ENCODE measurements around the gene DISC1.

Gene DISC1

GRCh38 chr1:231972111-231972445 lies 345.5 kb downstream of the DISC1 start:
- peak; percentile 81 for DNase-seq

DNA sequence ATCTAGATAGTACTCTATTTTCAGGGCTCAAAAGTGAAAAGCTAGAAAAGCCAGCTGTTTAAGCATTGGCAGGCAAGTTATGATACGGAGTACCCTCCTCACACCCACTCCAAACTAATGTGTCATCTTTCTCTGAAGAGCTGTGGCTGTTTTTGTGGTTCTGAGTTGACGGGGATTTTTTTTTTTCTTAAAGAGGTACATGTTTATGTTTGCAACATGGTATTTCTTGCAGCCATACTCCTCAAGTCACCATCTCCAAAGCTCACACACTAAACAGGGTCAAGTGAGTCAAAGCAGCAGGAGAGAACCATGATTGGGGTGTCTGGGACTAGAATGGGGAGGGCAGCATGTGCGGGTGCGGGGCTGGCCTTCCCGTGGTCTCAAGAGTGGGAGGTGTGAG lies 347.2 kb downstream of the DISC1 start:
- DNase-seq: no peak

DNA sequence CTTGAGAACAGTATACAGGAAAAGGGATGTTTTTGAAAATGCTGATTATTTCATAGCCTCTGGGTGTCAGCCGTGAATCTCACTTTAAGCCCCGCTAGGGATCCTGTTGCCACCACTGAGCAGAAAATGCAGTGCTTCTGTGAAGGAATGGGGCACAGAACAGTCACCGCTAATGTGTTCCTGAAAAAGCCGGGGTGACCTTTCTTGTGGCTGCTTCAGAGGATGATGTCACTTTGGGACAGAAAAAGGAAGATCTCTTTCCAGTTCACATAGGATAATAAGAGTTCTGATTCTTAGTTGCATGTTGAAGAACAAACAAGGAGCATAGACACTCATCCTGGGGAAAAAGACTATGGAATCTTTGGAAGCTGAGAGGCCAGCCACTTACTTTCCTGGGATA lies 349.6 kb downstream of the DISC1 start:
- no peak for DNase-seq

DNA sequence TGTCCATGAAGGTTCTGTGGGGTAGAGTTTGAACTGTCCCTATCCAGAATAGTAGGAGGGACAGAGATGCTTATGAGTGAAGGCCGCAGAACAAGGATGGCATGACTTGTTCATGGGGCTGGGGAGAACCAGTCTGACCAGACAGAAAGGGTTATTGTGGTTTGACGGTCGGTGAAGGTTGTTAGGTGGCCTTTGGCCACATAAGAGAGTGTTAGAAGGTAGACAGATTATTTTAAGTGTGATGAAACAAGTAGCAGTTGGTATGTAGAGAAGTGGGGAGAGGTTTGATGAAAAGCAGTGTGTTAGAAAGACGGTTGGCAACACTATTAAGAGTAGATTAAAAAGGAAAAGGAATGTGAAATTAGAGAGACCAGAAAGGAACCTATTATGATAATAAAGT lies 355.1 kb downstream of the DISC1 start:
- no peak for DNase-seq

- no peak for DNase-seq
These were observed 356.4 kb downstream of the DISC1 start for GRCh38 chr1:231982871-231983587.

DNA sequence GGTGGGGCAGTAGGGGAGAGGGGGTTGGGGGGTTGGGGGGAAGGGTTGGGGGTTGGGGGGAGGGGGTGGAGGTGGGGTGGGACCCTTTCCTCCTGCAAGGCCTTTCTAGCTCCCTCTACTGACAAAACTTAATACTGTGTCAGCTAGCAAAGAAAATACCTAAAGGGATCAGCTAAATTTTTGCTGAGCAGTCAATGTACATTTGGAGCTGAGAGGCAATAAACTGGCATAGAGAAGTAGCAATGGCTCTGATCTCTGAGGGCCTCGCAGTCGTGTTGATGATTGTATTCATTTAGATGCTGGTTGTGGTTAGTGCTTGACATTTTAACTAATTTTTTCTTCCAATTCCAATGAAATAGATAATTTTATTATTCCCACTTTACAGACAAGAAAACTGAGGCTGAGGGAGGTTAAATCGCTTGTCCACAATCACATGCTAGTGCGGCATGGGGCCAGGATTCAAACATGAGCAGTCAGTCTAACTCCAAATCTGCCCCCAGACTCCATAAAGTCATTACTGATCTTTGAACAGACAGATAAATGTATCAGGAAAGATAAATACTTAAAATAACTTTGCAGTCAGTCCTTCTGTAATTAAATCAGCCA lies 357.1 kb downstream of the DISC1 start:
- DNase-seq: no peak

DNA sequence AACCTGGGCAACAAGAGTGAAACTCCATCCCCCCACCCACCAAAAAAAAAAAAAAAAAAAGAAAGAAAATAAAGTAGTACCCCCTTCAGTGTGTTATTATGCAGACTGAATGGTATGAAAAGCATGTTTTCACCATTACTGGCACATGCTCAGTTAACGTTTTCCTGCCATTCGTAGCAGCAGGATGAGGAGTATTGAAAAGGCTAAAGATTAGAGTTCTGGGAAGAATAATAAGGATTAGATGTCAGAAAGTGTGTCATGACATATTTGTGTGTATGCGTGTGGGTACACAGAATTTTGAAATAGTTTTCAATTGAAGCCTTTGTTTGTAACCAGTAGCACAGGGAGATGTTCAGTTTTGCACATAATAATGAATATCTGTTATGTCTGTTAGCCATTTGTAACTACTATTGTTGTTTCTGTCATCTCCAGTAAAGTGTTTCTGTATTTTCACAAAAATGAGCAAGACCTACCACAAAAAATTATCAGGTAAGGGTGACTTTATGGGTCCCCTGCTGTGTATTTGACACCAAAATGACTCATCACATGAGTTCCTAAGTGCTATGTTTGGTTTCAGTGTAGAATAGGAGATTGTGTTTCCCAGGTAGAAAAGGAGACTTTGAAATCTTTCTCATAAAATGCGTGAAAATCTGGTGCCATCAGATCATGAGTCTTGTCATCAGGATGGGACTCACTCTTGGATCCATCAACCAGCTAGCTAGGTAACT lies 358.9 kb downstream of the DISC1 start:
- DNase-seq: no peak

GRCh38 chr1:231986631-231987336 lies 360.2 kb downstream of the DISC1 start:
- DNase-seq: no peak

- DNase-seq: no peak
These were observed 363.8 kb downstream of the DISC1 start for GRCh38 chr1:231990388-231990787.

DNA sequence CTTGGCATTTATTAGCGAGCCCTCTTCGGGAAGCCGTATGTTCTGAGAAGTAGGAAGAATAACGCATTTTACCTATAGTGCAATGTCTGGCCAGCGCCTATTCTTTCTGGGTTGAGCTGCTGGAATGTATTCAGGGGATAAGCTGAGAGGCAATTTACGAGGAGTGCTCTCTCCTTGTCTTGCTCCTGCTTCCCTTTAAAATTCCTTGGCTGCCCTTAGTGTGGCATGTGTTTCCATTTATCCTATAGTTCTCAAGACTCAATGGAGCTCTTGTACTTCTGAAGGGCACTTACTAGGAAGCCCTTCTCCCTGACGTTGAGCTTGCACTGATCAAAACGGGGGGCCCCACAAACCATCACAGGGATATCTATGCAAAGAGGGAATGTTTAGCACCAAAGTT lies 364.6 kb downstream of the DISC1 start:
- no peak for DNase-seq

DNA sequence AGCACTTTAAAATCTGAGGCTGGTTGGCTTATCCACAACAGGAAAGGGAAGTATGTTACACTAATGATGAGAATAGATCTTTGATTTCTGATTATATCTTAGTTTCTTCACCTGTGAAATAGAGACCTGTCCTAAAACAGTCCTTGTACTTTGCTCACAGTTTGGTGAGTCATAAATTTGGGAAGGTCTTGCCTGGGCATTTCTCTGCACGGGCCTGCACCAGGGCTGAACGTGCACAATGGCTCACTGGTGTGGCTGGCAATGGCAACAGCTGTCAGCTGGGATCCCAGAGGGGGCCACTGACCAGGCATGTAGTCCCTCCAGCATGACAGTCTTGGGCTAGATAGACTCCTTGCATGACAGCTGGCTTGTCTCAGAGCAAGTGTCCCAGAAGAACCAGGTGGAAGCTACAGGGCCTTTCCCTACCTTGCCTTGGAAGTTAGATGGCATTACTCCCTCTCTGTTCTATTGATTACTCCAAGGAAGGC lies 367.4 kb downstream of the DISC1 start:
- no peak for DNase-seq

- no peak for DNase-seq
These were observed 372.2 kb downstream of the DISC1 start for GRCh38 chr1:231998791-231999190.

DNA sequence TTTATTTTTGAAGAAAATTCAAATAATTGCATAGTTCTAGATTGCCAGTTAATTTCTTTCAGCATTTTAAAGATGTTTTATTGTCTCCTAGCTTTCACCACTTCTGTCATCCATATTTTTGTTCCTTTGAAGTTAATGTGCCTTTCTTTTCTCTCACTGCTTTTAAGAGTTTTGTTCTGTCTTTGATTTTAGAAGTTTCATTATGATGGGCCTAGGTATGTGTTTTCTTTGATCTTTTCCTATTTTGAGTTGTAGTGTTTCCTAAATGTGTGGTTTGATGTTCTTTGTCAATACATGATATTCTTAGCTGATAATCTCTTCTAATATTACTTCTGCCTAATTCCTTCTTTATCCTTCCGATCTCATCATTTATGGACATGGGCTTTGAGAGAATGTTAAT lies 378.7 kb downstream of the DISC1 start:
- DNase-seq: no peak

- no peak for DNase-seq
These were observed 383.2 kb downstream of the DISC1 start for GRCh38 chr1:232009741-232010140.

GRCh38 chr1:232011961-232012360 lies 385.4 kb downstream of the DISC1 start:
- DNase-seq: no peak

- no peak for DNase-seq
These were observed 386.3 kb downstream of the DISC1 start for GRCh38 chr1:232012773-232013386.

DNA sequence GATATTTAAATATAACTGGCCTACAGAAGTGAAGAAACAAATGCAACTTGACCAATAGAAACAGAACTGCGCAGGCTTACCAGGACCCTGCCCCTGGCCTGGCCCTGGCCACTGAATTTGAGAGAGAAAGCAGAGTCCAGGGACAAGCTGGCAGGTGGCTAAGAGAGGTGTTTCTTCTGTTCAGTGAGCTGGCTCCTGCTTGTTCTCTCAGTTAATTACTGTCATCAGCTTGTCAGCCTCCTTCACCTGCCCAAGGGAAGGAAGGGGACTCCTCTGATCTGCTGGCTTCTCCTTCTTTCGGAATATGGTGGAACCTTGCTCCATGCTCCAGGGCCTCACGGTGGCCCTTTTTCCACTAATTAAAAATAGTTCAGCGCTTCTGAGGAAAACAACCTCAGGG lies 388.4 kb downstream of the DISC1 start:
- no peak for DNase-seq

- DNase-seq: no peak
These were observed 390.0 kb downstream of the DISC1 start for GRCh38 chr1:232016616-232017015.

GRCh38 chr1:232017057-232017456 lies 390.5 kb downstream of the DISC1 start:
- DNase-seq: no peak

DNA sequence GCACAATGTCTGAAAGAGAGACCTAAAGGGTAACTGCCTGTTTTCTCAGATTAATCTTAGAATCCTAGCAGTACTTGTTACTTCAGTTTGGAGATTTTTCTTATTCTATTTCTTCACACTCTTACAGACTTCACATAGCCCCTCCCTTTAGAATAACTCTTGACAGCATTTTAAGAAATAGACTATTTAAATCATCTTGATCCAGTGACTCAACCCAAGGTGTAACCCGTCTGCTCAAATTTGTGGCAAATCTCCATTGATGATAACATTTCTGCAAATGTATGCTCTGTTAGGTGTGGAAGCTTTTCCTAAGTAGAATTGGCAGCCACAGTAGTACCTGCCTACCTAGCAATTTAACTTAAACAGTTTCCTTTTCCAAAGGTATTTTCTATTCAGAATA lies 391.2 kb downstream of the DISC1 start:
- DNase-seq: no peak

- DNase-seq: no peak
These were observed 391.8 kb downstream of the DISC1 start for GRCh38 chr1:232018231-232019025.

DNA sequence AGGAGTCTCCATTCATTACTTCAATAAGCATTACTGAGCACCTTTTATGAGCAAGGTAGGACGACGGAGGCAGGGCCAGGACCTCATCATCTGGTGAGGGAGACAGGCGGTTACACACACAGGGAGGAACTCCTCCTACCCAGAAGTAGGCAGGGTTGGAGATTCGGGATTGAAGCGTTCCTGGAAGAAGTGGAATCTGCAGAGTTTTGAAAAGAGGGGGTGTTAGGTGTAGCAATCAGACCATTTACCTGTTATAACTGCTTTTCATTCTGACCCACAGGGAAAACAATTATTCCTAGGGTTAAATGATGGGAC lies 392.4 kb downstream of the DISC1 start:
- no peak for DNase-seq
